Measurements from ENCODE around the gene TRPM2. TPM values are rescaled to one million over a fixed set of nuclear protein-coding genes. Genes with fewer than 3 reads are reported as not detected.

TRPM2 gene
- total and polyA plus RNA-seq, 2 of the 13 experiments (the other 11 are each of a cell fraction or from before 2014, with no cell fraction given) = 0.07 to 0.20 TPM

DNA sequence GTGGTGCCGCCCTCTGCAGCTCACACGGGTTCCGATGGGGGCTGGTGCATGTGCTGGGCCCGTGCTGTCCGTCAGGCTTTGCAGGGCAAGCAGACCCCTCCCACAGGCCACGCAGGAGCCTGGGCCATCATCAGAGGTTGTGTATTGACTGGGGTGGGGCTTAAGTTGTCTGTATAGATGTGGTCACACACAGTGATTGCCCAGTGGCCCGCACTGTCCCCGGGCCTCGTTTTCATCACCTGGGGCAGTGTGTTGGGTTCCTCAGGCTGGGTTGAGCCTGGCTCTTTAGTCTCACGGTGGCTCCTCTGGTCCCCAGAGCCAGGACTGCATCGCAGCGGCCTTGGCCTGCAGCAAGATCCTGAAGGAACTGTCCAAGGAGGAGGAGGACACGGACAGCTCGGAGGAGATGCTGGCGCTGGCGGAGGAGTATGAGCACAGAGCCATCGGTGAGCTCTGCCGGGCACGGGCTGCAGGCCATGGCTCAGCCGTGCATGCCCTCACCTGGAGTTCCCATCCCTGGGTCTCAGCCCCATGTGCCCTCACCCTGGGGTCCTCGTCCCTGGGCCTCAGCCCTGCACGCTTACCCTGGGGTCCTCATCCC lies 44.1 kb downstream of the TRPM2 start:
- no peak for FAIRE-seq

More for the DNA sequence above, 44.1 kb downstream of the TRPM2 start:
- ATAC-seq (no peak; the same call in 2 of the 3 replicates), DNase-seq (ENCODE audit: low spot score) (no peak)
- Histone ChIP-seq H3K9me3 (ENCODE audit: low read length) (no peaks in the 10 kb centered on the region), H2AFZ (ENCODE audit: low read length) (no peak overlapping the region), H3K4me2 (ENCODE audit: low read depth, low read length) (no peak overlapping the region), H3K79me2 (ENCODE audit: insufficient read depth, low read length) (no peaks in the 10 kb centered on the region), H3K9ac (ENCODE audit: insufficient read depth, low read depth, low read length) (no peak overlapping the region), H4K20me1 (ENCODE audit: insufficient read depth, low read length) (no peaks in the 10 kb centered on the region), H3K36me3 (replicated peaks in 1 of 2; ENCODE audit: control insufficient read depth in 1 of 2, insufficient read depth in 2 of 2, low read length in 2 of 2) (no peaks in the 10 kb centered on the region), H3K27me3 (ENCODE audit: control insufficient read depth in 1 of 2, insufficient read depth in 2 of 2, low read length in 2 of 2) (peaks cover 12 to 47% of the 10 kb centered on the region in 2 experiments; a peak in 4 of 5 replicates), H3K4me1 (ENCODE audit: insufficient read depth, low read length) (no peaks in the 10 kb centered on the region), H3K27ac (ENCODE audit: extremely low read length, insufficient read depth, low read length) (no peak overlapping the region), H3K4me3 (replicated peaks in 1 of 3; ENCODE audit: insufficient read depth in 1 of 3, low read depth in 2 of 3, low read length in 3 of 3) (no peak overlapping the region)
- no TSS peak for BruUV-seq (replicated peaks)
- WGBS (ENCODE audit: low lambda C conversion rate) = 58% methylated on average over 4 of the region's 22 CpGs
- intact Hi-C loops (cut with micrococcal nuclease; ENCODE audit: unreplicated experiment) = no loop called here
- no peak for TF ChIP-seq MIER3 (CRISPR knock-in tag; IDR thresholded peaks at IDR 0.05; ENCODE audit: borderline replicate concordance)
- no peak for TF ChIP-seq NCOA1 (CRISPR knock-in tag; IDR thresholded peaks at IDR 0.05)
- TF ChIP-seq, protein P1, sequence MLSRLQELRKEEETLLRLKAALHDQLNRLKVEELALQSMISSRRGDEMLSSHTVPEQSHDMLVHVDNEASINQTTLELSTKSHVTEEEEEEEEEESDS (CRISPR knock-in tag; IDR thresholded peaks at IDR 0.05; ENCODE audit: borderline replicate concordance) = no peak
- no peak for TF ChIP-seq NBN (conservative IDR thresholded peaks at IDR 0.05)
- TF ChIP-seq, protein P2, sequence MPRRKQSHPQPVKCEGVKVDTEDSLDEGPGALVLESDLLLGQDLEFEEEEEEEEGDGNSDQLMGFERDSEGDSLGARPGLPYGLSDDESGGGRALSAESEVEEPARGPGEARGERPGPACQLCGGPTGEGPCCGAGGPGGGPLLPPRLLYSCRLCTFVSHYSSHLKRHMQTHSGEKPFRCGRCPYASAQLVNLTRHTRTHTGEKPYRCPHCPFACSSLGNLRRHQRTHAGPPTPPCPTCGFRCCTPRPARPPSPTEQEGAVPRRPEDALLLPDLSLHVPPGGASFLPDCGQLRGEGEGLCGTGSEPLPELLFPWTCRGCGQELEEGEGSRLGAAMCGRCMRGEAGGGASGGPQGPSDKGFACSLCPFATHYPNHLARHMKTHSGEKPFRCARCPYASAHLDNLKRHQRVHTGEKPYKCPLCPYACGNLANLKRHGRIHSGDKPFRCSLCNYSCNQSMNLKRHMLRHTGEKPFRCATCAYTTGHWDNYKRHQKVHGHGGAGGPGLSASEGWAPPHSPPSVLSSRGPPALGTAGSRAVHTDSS (CRISPR knock-in tag; conservative IDR thresholded peaks at IDR 0.05) = no peak
- TF ChIP-seq RFXANK (CRISPR knock-in tag; IDR thresholded peaks at IDR 0.05) = no peak
- no peak for TF ChIP-seq FOXA3 (CRISPR knock-in tag; IDR thresholded peaks at IDR 0.05)
- TF ChIP-seq ZNF703 (CRISPR knock-in tag; IDR thresholded peaks at IDR 0.05; ENCODE audit: borderline replicate concordance) = no peak
- no peak for TF ChIP-seq GLI4 (CRISPR knock-in tag; IDR thresholded peaks at IDR 0.05; ENCODE audit: borderline replicate concordance)
- TF ChIP-seq, protein P3, sequence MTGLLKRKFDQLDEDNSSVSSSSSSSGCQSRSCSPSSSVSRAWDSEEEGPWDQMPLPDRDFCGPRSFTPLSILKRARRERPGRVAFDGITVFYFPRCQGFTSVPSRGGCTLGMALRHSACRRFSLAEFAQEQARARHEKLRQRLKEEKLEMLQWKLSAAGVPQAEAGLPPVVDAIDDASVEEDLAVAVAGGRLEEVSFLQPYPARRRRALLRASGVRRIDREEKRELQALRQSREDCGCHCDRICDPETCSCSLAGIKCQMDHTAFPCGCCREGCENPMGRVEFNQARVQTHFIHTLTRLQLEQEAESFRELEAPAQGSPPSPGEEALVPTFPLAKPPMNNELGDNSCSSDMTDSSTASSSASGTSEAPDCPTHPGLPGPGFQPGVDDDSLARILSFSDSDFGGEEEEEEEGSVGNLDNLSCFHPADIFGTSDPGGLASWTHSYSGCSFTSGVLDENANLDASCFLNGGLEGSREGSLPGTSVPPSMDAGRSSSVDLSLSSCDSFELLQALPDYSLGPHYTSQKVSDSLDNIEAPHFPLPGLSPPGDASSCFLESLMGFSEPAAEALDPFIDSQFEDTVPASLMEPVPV (CRISPR knock-in tag; IDR thresholded peaks at IDR 0.05) = no peak
- no peak for TF ChIP-seq XBP1 (CRISPR knock-in tag; IDR thresholded peaks at IDR 0.05)
- TF ChIP-seq, protein P4, sequence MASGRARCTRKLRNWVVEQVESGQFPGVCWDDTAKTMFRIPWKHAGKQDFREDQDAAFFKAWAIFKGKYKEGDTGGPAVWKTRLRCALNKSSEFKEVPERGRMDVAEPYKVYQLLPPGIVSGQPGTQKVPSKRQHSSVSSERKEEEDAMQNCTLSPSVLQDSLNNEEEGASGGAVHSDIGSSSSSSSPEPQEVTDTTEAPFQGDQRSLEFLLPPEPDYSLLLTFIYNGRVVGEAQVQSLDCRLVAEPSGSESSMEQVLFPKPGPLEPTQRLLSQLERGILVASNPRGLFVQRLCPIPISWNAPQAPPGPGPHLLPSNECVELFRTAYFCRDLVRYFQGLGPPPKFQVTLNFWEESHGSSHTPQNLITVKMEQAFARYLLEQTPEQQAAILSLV (CRISPR knock-in tag; IDR thresholded peaks at IDR 0.05; ENCODE audit: borderline replicate concordance) = no peak
- TF ChIP-seq, protein P5, sequence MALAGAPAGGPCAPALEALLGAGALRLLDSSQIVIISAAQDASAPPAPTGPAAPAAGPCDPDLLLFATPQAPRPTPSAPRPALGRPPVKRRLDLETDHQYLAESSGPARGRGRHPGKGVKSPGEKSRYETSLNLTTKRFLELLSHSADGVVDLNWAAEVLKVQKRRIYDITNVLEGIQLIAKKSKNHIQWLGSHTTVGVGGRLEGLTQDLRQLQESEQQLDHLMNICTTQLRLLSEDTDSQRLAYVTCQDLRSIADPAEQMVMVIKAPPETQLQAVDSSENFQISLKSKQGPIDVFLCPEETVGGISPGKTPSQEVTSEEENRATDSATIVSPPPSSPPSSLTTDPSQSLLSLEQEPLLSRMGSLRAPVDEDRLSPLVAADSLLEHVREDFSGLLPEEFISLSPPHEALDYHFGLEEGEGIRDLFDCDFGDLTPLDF (CRISPR knock-in tag; IDR thresholded peaks at IDR 0.05) = no peak
- no peak for TF ChIP-seq CREB1 (IDR thresholded peaks at IDR 0.05)
- TF ChIP-seq CREB1 (CRISPR knock-in tag; IDR thresholded peaks at IDR 0.05) = no peak
- no peak for TF ChIP-seq MAFK (conservative IDR thresholded peaks at IDR 0.05 in 1 of 2, IDR thresholded peaks at IDR 0.05 in 1 of 2; ENCODE audit: low read length in 2 of 2)
- TF ChIP-seq SAFB2 (CRISPR knock-in tag; IDR thresholded peaks at IDR 0.05; ENCODE audit: borderline replicate concordance, low read depth) = no peak
- no peak for TF ChIP-seq PHF21A (CRISPR knock-in tag; IDR thresholded peaks at IDR 0.05)
- POLR2A ChIA-PET = no interaction called here
- CTCF ChIA-PET (ENCODE audit: low intra/inter-chr PET ratio, low total read pairs) = no interaction called here
- in situ Hi-C loops (cut with HindIII; ENCODE audit: extremely low pct_ligation_motif_present, low pct_unique_long_range_greater_than_20kb) = no loop called here

All from HepG2 (cell line).